Mononuclear cell (primary cell): ENCODE measurements around the gene ARNT2. TPM values are rescaled to one million over a fixed set of nuclear protein-coding genes. Genes with fewer than 3 reads are reported as not detected.

ENCODE experiments used
- H3K27me3 ChIP-seq: 2 replicates; pipeline ENCODE4 v1.6.0; 2011; ENCODE audit warnings: low read length, control low read depth; ENCODE audit not compliant: insufficient read depth
- H3K4me1 ChIP-seq: 2 replicates; pipeline ENCODE4 v1.5.1; 2011; ENCODE audit warnings: mild to moderate bottlenecking, low read length, control low read depth; ENCODE audit not compliant: insufficient read depth
- H3K4me3 ChIP-seq: 2 replicates; pipeline ENCODE4 v1.5.1; 2011; ENCODE audit warnings: mild to moderate bottlenecking, low read length, moderate library complexity
- H3K9me3 ChIP-seq: 2 replicates; pipeline ENCODE4 v1.5.1; 2011; ENCODE audit warnings: low read depth, mild to moderate bottlenecking, control low read depth, low read length
- total RNA-seq: library from RNA; depleted of rRNA; stranded (reverse); fragments of >200 nt; gene quantifications from one replicate; pipeline ENCODE4 v1.2.3, GENCODE V29; 2012

ARNT2 gene
- total RNA-seq, 1 donor, result not detected

DNA sequence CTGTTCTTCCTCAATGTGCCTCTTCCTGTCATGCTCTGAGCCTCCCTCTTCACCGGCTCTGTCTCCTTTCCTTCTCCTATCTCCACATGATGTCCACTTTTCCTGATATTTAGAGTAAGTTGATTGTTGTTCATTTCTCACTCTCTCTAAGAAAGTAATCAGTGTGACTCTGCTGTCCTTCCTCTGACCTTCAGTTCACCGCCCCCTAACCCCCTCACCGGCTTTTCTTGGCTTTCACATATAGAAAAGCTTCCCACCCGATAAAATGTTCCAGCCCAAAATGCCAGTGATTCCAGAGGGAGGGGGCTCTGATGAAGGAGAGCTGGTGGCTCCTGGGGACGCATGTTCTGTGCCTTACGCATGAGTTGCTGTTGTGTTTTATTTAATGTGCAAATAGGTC, 170.4 kb downstream of the ARNT2 start:
- no peaks in the 10 kb centered on the region for H3K27me3 ChIP-seq
- no peaks in the 10 kb centered on the region for H3K9me3 ChIP-seq
- no peak overlapping the region for H3K4me3 ChIP-seq
- H3K4me1 ChIP-seq, result no peaks in the 10 kb centered on the region

DNA sequence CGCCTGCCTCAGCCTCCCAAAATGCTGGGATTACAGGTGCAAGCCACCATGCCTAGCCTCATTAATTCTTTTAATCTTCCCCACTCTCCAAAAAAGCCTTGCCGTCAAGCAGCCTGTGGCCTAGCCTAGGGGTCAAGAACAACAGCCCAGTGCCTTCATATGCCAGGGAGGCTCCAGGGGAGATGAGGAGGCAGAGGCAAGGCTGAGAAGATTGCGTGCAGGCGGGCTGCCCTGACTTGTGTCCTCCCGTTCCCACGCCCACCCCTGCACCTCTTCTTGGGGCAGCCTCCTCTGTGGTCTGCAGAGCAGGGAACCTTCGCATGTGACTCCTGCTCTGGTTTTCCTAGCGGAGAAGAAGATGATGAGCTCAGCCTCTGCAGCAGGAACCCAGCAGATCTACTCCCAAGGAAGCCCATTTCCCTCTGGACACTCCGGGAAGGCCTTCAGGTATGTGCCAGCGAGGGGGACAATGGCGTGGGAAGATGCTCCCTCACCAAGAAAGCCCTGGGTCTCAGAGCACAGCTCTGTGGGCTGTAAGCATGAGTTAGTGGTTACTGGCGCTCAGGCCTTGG, 172.4 kb downstream of the ARNT2 start:
- no peaks in the 10 kb centered on the region for H3K4me1 ChIP-seq
- H3K27me3 ChIP-seq, result no peaks in the 10 kb centered on the region
- no peaks in the 10 kb centered on the region for H3K9me3 ChIP-seq
- H3K4me3 ChIP-seq, result no peak overlapping the region

DNA sequence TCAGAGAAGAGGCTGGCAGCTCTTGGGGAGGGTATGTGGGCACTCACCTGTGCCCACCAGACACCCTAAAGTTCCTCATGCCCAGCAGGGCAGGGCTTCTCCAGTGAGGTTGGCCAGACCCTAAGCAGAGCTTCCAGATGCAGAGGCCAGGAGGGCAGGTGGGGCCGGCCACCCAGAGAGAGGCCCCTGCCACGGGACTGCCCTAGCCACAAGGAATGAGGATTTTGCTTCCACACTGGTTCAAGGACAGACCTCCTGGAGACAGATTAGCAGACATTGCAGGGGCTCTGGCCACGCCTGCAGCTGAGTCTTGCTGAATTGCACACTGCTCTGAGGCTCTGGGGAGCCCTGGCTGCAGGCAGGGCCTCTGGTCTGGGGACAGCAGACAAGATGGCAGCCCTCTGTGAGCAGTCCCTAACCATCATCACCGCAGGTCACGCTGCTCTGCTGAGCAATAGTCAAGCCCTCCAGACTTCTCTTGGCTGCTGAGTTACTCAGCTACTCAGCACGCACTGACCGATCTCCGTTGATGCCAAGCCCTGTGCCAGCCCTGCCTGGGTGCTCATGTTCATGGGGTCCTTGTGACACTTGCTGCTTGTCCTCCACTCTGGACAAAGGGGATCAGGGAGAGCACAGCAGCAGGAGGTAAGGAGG, 173.5 kb downstream of the ARNT2 start:
- no peaks in the 10 kb centered on the region for H3K27me3 ChIP-seq
- no peaks in the 10 kb centered on the region for H3K9me3 ChIP-seq
- H3K4me3 ChIP-seq, result no peak overlapping the region
- H3K4me1 ChIP-seq, result no peaks in the 10 kb centered on the region

DNA sequence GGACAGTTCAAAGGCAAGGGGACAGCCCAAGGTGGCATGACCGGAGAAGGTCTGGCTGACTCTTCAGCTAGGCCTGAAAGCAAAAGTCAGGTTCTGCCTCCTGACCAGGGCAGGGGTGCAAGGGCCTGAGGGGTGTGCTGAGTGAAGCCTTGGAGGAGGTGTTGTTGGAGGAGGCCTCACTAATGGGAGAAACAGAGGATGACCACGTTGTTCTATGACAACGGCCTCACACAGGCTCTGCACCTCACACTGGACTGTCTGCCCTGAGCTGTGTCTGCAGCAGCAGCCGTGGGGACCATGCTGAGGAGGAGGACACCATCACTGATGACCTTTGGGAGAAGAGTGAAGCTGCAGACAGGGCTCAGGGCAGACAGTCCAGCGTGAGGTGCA, 174.0 kb downstream of the ARNT2 start:
- Histone ChIP-seq H3K4me3 (no peak overlapping the region), H3K27me3 (no peaks in the 10 kb centered on the region), H3K9me3 (no peaks in the 10 kb centered on the region), H3K4me1 (no peaks in the 10 kb centered on the region)

- H3K4me1 ChIP-seq, result no peaks in the 10 kb centered on the region
- no peaks in the 10 kb centered on the region for H3K27me3 ChIP-seq
- H3K4me3 ChIP-seq, result no peak overlapping the region
- H3K9me3 ChIP-seq, result no peaks in the 10 kb centered on the region
Measured at GRCh38 chr15:80578871-80579270, 174.7 kb downstream of the ARNT2 start.

- Histone ChIP-seq H3K9me3 (no peaks in the 10 kb centered on the region), H3K4me3 (no peak overlapping the region), H3K27me3 (no peaks in the 10 kb centered on the region), H3K4me1 (no peaks in the 10 kb centered on the region)
Measured at GRCh38 chr15:80579611-80580010, 175.4 kb downstream of the ARNT2 start.

GRCh38 chr15:80580106-80580505, 175.9 kb downstream of the ARNT2 start:
- Histone ChIP-seq H3K4me1 (no peaks in the 10 kb centered on the region), H3K27me3 (no peaks in the 10 kb centered on the region), H3K9me3 (no peaks in the 10 kb centered on the region), H3K4me3 (no peak overlapping the region)

- Histone ChIP-seq H3K4me1 (no peaks in the 10 kb centered on the region), H3K9me3 (no peaks in the 10 kb centered on the region), H3K27me3 (no peaks in the 10 kb centered on the region), H3K4me3 (no peak overlapping the region)
Measured at GRCh38 chr15:80580536-80581260, 176.5 kb downstream of the ARNT2 start.

- Histone ChIP-seq H3K4me1 (no peaks in the 10 kb centered on the region), H3K9me3 (no peaks in the 10 kb centered on the region), H3K4me3 (no peak overlapping the region), H3K27me3 (no peaks in the 10 kb centered on the region)
Measured at GRCh38 chr15:80581976-80582375, 177.8 kb downstream of the ARNT2 start.

DNA sequence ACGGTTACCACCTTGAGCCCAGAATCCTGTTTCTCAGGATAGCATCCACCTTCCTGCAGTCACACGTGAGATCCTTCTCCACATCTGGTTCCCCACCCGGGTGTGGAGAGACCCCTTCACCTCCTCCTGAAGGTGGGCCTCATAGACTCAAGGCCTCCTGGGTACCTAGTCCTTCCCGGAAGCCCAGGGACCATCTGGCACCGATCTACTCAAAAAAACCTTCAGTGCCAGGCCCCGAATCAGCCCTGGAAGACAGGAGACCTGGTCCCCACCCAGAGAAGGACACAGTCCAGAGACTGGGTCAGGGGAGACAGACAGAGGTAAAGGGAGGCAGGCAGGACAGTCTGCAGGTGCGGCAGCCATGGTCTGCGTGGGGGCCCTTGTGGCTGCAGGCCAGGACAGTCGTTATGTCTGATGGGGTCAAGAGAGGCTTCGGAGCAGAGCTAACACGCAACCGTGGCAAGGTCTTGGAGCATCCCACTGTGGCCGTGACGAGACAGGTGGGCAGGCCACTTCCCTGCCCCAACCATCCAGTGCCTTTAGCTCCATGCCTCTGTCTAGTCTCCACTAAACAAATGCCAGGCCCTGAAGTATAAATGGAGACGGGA, 178.7 kb downstream of the ARNT2 start:
- Histone ChIP-seq H3K9me3 (no peaks in the 10 kb centered on the region), H3K27me3 (no peaks in the 10 kb centered on the region), H3K4me1 (no peaks in the 10 kb centered on the region), H3K4me3 (no peak overlapping the region)

- Histone ChIP-seq H3K9me3 (no peaks in the 10 kb centered on the region), H3K27me3 (no peaks in the 10 kb centered on the region), H3K4me3 (no peak overlapping the region), H3K4me1 (no peaks in the 10 kb centered on the region)
Measured at GRCh38 chr15:80584561-80584964, 180.4 kb downstream of the ARNT2 start.

DNA sequence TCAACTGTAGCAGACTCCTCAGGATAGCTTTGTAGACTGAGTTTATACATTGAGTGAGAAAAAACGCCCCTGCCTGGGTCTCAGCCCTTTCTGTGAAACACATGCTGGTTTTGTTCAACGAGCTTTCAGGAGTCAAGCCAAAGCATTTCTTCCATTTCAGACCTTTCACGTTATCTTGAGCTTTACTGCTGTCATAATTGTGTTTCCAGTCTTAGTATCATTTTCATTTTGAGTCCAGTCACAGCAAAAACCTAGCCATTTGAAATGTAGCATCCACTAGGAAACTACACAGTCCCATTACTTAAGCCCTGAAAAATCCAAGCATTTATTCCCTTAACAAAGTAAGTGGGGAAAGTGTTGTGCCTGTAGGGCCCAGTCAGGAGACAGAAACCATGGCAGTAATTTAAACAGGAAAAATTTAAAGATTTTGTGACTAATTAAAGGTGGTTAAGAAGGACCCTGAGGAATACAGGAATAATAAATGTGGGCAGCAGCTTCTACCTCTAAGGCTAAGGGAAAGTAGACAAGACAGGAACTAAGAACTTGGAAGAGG, 180.9 kb downstream of the ARNT2 start:
- Histone ChIP-seq H3K9me3 (no peaks in the 10 kb centered on the region), H3K4me3 (no peak overlapping the region), H3K27me3 (no peaks in the 10 kb centered on the region)

DNA sequence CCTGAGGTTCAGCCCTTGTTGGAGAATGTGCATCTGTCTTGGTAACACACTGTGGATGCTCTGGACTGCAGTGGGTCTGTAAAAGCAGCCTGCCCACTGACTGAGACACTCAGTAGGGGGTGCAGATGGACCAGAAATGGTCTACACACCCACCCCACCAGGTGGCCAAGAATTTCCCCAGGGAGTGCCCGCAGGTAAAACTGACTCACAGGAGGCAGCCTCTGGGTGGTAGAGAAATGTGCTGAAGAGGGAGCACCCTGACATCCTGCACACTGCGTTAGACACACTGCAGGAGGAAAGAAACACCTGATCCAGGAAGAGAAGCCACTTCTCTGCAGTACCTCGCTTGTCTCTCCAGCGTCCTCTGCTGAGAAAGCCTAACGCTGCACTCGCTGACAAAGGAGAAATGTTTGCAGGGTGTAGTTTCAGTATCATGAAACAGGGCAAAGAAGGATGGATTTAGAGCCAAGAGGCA, 181.4 kb downstream of the ARNT2 start:
- no peaks in the 10 kb centered on the region for H3K9me3 ChIP-seq
- no peak overlapping the region for H3K4me3 ChIP-seq
- H3K27me3 ChIP-seq, result no peaks in the 10 kb centered on the region
- no peaks in the 10 kb centered on the region for H3K4me1 ChIP-seq

More for the DNA sequence above, 180.9 kb downstream of the ARNT2 start:
- H3K4me1 ChIP-seq, result no peaks in the 10 kb centered on the region

DNA sequence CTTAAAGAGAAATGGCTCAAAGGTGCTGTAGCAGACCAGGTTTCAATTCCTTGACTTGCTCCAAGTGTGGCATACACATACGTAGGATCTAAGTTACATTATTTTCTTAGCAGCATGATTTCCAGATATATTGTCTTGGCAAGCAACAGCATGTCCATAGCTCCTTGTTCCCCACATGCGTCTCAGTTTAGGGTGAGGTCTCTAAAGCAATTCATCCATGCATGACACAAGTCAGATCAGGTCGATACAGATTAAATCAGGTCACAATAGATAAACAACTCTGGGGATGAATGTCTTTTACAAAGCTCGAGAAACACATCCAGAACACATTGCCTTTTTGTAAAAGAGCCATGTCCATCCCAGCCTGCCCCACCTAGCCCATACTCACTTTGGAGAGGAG, 182.0 kb downstream of the ARNT2 start:
- H3K4me1 ChIP-seq, result no peaks in the 10 kb centered on the region
- H3K9me3 ChIP-seq, result no peaks in the 10 kb centered on the region
- H3K27me3 ChIP-seq, result no peaks in the 10 kb centered on the region
- no peak overlapping the region for H3K4me3 ChIP-seq

DNA sequence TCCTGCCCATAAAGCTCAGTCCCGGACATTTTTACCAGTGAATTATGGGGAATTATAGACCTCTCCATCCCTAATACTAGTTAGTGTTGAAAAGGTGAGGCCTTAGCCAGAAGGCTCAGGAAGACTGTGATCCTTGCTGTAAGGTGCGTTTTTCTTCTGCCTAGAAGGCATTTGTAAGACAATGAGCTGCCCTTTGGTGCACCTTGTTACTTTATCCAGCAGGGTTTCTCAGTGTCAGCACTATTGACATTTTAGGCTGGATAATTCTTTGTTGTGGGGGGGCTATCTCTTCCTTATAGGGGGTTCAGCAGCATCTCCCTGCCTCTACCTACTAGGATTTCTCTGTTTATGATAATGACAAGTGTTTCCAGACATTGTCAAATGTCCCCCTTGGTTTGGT, 182.8 kb downstream of the ARNT2 start:
- Histone ChIP-seq H3K27me3 (no peaks in the 10 kb centered on the region), H3K9me3 (no peaks in the 10 kb centered on the region), H3K4me3 (no peak overlapping the region), H3K4me1 (no peaks in the 10 kb centered on the region)
